ENCODE results near the gene ASCL2.

DNA sequence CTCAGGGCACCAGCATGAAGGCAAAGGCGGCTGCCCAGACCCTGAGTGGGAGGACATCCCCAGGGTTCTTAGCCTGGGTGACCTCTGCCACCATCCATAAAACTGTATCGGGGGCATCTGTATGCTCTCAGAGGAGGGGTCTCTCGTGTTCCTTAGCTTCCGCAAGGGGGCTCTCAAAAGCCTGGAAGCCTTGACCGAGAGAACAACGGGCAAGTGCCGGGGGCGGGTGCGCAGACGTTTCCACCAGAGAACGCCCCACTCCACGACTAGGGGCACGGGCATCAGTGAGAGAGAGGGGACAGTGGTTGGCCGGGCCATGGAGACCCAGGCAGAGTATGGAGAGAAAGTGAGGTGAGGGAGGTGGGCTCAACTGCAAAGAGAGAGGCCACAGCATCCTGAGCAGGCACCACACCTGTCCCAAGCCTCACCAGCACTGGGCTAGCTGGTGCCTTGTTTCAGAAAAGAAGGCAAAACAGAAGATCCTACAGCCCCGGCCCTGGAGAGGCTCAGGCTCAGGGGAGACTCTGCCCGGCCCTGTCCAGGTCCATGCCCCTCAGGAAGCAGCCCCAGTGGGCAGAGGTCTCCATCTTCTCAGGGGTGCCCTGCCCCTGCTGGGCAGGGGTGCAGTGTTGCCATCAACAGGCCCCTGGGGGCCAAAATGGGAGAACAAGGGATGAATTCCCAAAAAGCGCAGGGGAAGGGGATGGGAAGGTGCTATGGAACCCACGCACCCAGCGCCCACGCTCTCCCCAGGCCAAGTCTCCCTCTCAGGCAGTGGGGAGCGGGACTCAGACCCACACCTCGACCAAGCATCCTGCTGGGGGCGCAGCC, 37.3 kb upstream of the ASCL2 start:
- TF ChIP-seq POLR2A (IDR thresholded peaks at IDR 0.05; ENCODE audit: low read depth, low read length) (no peak), RFX5 (IDR thresholded peaks at IDR 0.05; ENCODE audit: low read depth, low read length) (no peak), CEBPB (IDR thresholded peaks at IDR 0.05; ENCODE audit: low read depth, low read length) (no peak), RAD21 (IDR thresholded peaks at IDR 0.05; ENCODE audit: low read length) (no peak), FOS (IDR thresholded peaks at IDR 0.05; ENCODE audit: low read depth, low read length) (no peak), MAFK (IDR thresholded peaks at IDR 0.05; ENCODE audit: low read depth, low read length) (no peak)
- TF ChIP-seq, protein P1, sequence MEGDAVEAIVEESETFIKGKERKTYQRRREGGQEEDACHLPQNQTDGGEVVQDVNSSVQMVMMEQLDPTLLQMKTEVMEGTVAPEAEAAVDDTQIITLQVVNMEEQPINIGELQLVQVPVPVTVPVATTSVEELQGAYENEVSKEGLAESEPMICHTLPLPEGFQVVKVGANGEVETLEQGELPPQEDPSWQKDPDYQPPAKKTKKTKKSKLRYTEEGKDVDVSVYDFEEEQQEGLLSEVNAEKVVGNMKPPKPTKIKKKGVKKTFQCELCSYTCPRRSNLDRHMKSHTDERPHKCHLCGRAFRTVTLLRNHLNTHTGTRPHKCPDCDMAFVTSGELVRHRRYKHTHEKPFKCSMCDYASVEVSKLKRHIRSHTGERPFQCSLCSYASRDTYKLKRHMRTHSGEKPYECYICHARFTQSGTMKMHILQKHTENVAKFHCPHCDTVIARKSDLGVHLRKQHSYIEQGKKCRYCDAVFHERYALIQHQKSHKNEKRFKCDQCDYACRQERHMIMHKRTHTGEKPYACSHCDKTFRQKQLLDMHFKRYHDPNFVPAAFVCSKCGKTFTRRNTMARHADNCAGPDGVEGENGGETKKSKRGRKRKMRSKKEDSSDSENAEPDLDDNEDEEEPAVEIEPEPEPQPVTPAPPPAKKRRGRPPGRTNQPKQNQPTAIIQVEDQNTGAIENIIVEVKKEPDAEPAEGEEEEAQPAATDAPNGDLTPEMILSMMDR (conservative IDR thresholded peaks at IDR 0.05; ENCODE audit: low read depth, low read length) = no peak

All from IMR-90 (cell line).